ENCODE measurements around the gene CNDP2. TPM values are rescaled to one million over a fixed set of nuclear protein-coding genes. Genes with fewer than 3 reads are reported as not detected.

CNDP2 gene
- total and polyA plus RNA-seq, 12 donors = 49.7 to 159 (median 97.9) TPM

- Histone ChIP-seq H3K4me1 (replicated peaks in 1 of 2) (no peaks in the 10 kb centered on the region), H3K9me3 (replicated peaks in 1 of 3) (no peaks in the 10 kb centered on the region), H3K36me3 (replicated peaks in 1 of 2) (no peaks in the 10 kb centered on the region), H3K27me3 (no peaks in the 10 kb centered on the region), H3K4me3 (no peak overlapping the region), H3K27ac (no peak overlapping the region)
- no peak for TF ChIP-seq POLR2A (IDR thresholded peaks at IDR 0.05)
- TF ChIP-seq CTCF (IDR thresholded peaks at IDR 0.05) = no peak
- WGBS, 4 donors = 56 to 70% (median 69%) methylated on average over 8 of the region's 8 CpGs
- intact Hi-C loops (cut with DNase I) = no loop called here
- DNase-seq = no peak
Measured at GRCh38 chr18:74463254-74463653, 32.9 kb upstream of the CNDP2 start.

- 88 to 100% (median 96%) methylated on average over 1 of the region's 1 CpG for WGBS, 4 donors
- Histone ChIP-seq H3K36me3 (replicated peaks in 1 of 2) (no peaks in the 10 kb centered on the region), H3K9me3 (replicated peaks in 1 of 3) (no peaks in the 10 kb centered on the region), H3K27ac (no peak overlapping the region), H3K4me3 (no peak overlapping the region), H3K27me3 (no peaks in the 10 kb centered on the region), H3K4me1 (replicated peaks in 1 of 2) (no peaks in the 10 kb centered on the region)
- TF ChIP-seq CTCF (IDR thresholded peaks at IDR 0.05) (no peak), POLR2A (IDR thresholded peaks at IDR 0.05) (no peak)
- intact Hi-C loops (cut with DNase I) = no loop called here
- DNase-seq = peak in 1 of 7 donors; percentile 7
Measured at GRCh38 chr18:74463983-74464382, 32.2 kb upstream of the CNDP2 start.

GRCh38 chr18:74465775-74466174 lies 30.4 kb upstream of the CNDP2 start:
- DNase-seq = no peak
- H3K4me1 ChIP-seq (replicated peaks in 1 of 2) = no peaks in the 10 kb centered on the region
- intact Hi-C loops (cut with DNase I) = no loop called here
- WGBS, 4 donors = 82 to 91% (median 87%) methylated on average over 4 of the region's 4 CpGs
- no peaks in the 10 kb centered on the region for H3K27me3 ChIP-seq
- no peaks in the 10 kb centered on the region for H3K9me3 ChIP-seq (replicated peaks in 1 of 3)
- H3K4me3 ChIP-seq = no peak overlapping the region
- TF ChIP-seq CTCF (IDR thresholded peaks at IDR 0.05) (no peak), POLR2A (IDR thresholded peaks at IDR 0.05) (no peak)
- no peaks in the 10 kb centered on the region for H3K36me3 ChIP-seq (replicated peaks in 1 of 2)
- H3K27ac ChIP-seq = no peak overlapping the region

- Histone ChIP-seq H3K27ac (no peak overlapping the region), H3K36me3 (replicated peaks in 1 of 2) (no peaks in the 10 kb centered on the region)
- intact Hi-C loops (cut with DNase I) = no loop called here
Measured at GRCh38 chr18:74468547-74469061, 27.6 kb upstream of the CNDP2 start.

More at GRCh38 chr18:74468547-74469061, 27.6 kb upstream of the CNDP2 start:
- Histone ChIP-seq H3K4me1 (replicated peaks in 1 of 2) (no peaks in the 10 kb centered on the region), H3K4me3 (no peak overlapping the region), H3K9me3 (replicated peaks in 1 of 3) (no peaks in the 10 kb centered on the region), H3K27me3 (no peaks in the 10 kb centered on the region)
- peak in 1 of 7 donors; percentile 5 for DNase-seq
- 65 to 68% (median 67%) methylated on average over 3 of the region's 3 CpGs for WGBS, 4 donors
- TF ChIP-seq POLR2A (IDR thresholded peaks at IDR 0.05) (no peak), CTCF (IDR thresholded peaks at IDR 0.05) (no peak)

All from adrenal gland (tissue), 12 donors.